Measurements from ENCODE around the gene GALNT14. TPM values are rescaled to one million over a fixed set of nuclear protein-coding genes. Genes with fewer than 3 reads are reported as not detected.
A peak's percentile ranks its signal among the peaks of the same experiment; 100 is the strongest.

GALNT14 gene
- total RNA-seq, 2 donors from 2014 or later: 0.15 to 1.0 TPM

DNA sequence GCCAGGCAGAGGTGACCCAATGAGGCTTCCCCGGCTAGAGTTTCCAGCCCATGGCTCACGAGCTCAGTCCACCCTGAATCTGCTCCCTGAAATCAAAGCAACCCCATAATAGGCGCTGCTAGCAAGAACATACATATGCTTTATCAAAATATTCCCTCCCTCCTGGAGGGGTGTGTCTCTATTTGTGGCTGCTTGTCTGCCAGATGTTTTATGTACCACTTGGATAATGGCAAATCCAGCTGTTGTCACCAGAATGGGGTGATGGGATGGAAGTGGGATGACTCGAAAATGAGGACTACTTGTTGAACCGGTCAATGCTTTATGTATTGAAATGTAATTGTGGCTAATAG is 152.0 kb downstream of the GALNT14 start:
- TF ChIP-seq CTCF (IDR thresholded peaks at IDR 0.05): no peak
- no peak for DNase-seq (ENCODE audit: low spot score)
- no peak overlapping the region for H3K27ac ChIP-seq
- no peak overlapping the region for H3K4me3 ChIP-seq
- no peaks in the 10 kb centered on the region for H3K9me3 ChIP-seq
- peaks cover 0 to 36% of the 10 kb centered on the region in 2 donors for H3K4me1 ChIP-seq
- no peaks in the 10 kb centered on the region for H3K27me3 ChIP-seq
- H3K36me3 ChIP-seq: no peaks in the 10 kb centered on the region

DNA sequence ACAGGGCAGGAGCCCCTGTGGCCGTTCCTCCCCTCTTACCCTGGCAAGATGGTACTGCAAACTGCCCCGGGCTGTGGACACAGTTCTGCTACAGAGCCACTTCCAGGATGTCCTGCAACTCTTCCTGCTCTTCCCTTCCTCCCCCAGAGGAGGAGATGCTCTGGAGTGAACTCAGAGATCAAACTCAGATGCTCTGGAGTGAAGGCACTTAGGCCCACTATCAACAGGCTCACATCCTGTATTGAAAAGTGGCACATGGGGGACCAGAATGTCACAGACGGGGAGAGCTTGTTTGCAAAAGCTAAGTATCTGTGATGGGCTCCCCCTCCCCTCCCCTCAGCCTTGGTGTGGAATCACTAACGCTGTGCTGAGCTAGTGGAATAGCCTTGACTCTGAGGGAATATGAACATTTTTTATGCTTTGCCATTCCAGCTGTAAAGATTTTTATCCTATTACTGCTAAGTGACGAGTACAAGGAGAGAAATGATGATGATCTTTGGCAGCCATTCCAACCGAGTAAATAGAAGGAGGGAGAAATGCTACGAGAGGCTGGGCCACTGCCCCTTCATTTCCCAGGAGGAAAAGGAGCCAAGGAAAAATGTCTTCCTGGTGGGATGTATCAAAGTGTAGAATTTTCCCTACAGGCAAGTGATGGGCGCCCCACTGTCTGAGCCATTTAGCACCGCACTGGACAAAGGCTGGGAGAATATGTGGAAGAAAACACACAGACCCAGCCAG is 152.6 kb downstream of the GALNT14 start:
- Histone ChIP-seq H3K27ac (no peak overlapping the region), H3K4me3 (no peak overlapping the region), H3K9me3 (no peaks in the 10 kb centered on the region), H3K4me1 (peaks cover 0 to 36% of the 10 kb centered on the region in 2 donors), H3K36me3 (no peaks in the 10 kb centered on the region), H3K27me3 (no peaks in the 10 kb centered on the region)
- TF ChIP-seq CTCF (IDR thresholded peaks at IDR 0.05): no peak
- no peak for DNase-seq (ENCODE audit: low spot score)

DNA sequence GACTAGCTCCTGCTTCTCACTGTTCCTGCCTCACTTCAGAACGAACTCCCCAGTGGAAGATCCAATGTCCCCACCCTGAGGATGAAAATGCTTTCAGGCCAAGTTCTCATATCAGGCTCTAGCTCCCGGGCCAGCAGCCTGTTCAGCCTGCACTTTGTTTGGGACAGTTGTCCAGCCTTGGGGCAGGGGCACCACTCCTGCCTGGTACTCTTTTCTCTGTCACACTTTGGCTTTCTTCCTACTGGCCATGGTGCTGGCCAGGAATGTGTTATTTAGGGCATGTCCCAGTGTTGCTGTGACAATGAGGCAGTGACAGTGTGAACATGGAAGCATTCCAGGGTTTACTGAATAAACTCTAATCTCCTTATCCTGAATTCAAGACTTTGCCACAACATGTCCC is 154.1 kb downstream of the GALNT14 start:
- Histone ChIP-seq H3K4me3 (no peak overlapping the region), H3K27ac (peak overlapping the region in 1 of 2 donors; percentile 45), H3K9me3 (no peaks in the 10 kb centered on the region), H3K4me1 (peaks cover 0 to 45% of the 10 kb centered on the region in 2 donors), H3K36me3 (no peaks in the 10 kb centered on the region), H3K27me3 (no peaks in the 10 kb centered on the region)
- TF ChIP-seq CTCF (IDR thresholded peaks at IDR 0.05): no peak
- no peak for DNase-seq (ENCODE audit: low spot score)

DNA sequence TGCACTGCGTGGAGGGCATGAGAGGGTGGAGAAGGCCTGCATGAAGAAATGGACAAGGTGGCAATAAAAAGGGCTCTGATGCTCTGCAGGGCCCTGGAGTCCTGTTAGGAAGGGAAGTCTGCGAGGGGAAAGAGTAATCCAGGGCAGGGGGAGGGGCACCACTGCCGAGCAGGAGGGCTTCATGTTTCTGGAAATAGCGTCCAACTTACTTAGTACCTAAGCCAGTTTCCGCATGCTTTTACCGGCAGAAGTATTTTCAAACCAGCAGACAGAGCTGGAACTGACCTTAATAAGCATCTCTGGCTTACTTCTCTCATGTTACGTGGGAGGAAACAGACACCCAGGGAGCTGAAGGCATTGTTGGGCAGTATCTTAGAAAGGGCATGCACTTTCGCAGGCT is 156.7 kb downstream of the GALNT14 start:
- DNase-seq (ENCODE audit: low spot score): no peak
- peaks cover 0 to 45% of the 10 kb centered on the region in 2 donors for H3K4me1 ChIP-seq
- no peaks in the 10 kb centered on the region for H3K36me3 ChIP-seq
- TF ChIP-seq CTCF (IDR thresholded peaks at IDR 0.05): no peak
- no peak overlapping the region for H3K27ac ChIP-seq
- H3K4me3 ChIP-seq: no peak overlapping the region
- no peaks in the 10 kb centered on the region for H3K9me3 ChIP-seq
- no peaks in the 10 kb centered on the region for H3K27me3 ChIP-seq

GRCh38 chr2:30981096-30981495 is 157.1 kb downstream of the GALNT14 start:
- H3K36me3 ChIP-seq: no peaks in the 10 kb centered on the region

More at GRCh38 chr2:30981096-30981495, 157.1 kb downstream of the GALNT14 start:
- no peaks in the 10 kb centered on the region for H3K27me3 ChIP-seq
- H3K9me3 ChIP-seq: no peaks in the 10 kb centered on the region
- TF ChIP-seq CTCF (IDR thresholded peaks at IDR 0.05): no peak
- no peak overlapping the region for H3K27ac ChIP-seq
- H3K4me3 ChIP-seq: no peak overlapping the region
- peaks cover 0 to 45% of the 10 kb centered on the region in 2 donors for H3K4me1 ChIP-seq
- DNase-seq (ENCODE audit: low spot score): no peak

Data from right atrium auricular region (tissue), 2 donors.